DOHH2 (cell line): ENCODE results near the gene VDAC2.

Source experiments
- EZH2phosphoT487 ChIP-seq: fragments of 200-600 bp; sonication (generic); IDR thresholded peaks from 2 replicates; pipeline ENCODE4 v1.6.1; 2017; ENCODE audit warnings: borderline replicate concordance, mild to moderate bottlenecking, antibody characterized with exemption, low read length, moderate library complexity, mixed read lengths
- TF ChIP-seq, protein P1 (sequence below): fragments of 200-600 bp; sonication (generic); IDR thresholded peaks from one replicate; pipeline ENCODE4 v1.5.1; 2014; ENCODE audit warnings: antibody characterized with exemption, mild to moderate bottlenecking, low read depth, low read length; ENCODE audit not compliant: poor library complexity, severe bottlenecking

DNA sequence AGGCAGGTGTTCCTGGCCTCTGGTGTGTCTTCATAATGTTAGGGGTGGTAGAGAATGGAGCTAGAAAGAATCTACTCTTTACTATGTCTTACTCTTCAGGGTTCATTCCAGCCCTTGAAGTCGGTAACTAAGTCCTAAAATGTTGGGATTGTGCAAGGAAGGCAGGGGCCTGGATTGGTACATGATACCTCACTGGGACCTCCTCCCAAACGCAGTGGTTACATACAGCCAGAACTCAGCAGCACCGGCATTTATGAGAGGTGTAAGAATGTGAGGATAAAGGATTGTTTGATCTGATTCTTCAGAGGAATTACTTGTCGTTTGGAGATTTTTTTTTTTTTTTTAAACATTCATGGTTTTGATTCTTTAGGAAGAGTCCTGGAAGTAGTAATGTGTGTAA is 18.2 kb downstream of the VDAC2 start:
- TF ChIP-seq, protein P1, sequence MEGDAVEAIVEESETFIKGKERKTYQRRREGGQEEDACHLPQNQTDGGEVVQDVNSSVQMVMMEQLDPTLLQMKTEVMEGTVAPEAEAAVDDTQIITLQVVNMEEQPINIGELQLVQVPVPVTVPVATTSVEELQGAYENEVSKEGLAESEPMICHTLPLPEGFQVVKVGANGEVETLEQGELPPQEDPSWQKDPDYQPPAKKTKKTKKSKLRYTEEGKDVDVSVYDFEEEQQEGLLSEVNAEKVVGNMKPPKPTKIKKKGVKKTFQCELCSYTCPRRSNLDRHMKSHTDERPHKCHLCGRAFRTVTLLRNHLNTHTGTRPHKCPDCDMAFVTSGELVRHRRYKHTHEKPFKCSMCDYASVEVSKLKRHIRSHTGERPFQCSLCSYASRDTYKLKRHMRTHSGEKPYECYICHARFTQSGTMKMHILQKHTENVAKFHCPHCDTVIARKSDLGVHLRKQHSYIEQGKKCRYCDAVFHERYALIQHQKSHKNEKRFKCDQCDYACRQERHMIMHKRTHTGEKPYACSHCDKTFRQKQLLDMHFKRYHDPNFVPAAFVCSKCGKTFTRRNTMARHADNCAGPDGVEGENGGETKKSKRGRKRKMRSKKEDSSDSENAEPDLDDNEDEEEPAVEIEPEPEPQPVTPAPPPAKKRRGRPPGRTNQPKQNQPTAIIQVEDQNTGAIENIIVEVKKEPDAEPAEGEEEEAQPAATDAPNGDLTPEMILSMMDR: no peak
- TF ChIP-seq EZH2phosphoT487: no peak
